HG02798 (cell line): ENCODE data around the gene GNB1L.

Experiments
- ATAC-seq: cut with Tn5 transposase; IDR thresholded peaks from one replicate; pipeline ENCODE4 v1.9.1; 2021; ENCODE audit warnings: mild to moderate bottlenecking; ENCODE audit not compliant: unreplicated experiment, poor library complexity

GNB1L gene

DNA sequence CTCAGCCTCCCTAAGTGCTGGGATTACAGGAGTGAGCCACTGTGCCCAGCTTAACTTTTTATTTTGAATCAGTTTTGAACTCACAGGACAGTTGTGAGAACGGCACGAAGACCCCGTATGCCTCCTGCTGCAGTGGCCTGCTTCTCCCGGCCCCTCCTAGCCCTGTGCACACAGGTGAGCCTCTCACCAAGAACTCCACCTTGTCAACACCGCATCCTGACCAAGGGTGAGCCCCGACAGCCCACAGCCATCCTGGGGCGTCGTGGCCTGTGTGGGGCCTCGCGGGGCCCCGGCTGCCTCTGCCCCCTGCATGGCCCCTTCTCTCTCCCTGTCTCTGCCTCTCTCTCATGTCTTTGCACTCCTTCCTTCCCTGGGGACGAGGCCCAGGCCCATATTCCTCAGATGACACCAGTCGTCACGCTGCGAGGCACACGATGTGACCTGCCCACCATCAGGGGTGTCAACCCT lies 38.8 kb downstream of the GNB1L start:
- ATAC-seq = no peak

DNA sequence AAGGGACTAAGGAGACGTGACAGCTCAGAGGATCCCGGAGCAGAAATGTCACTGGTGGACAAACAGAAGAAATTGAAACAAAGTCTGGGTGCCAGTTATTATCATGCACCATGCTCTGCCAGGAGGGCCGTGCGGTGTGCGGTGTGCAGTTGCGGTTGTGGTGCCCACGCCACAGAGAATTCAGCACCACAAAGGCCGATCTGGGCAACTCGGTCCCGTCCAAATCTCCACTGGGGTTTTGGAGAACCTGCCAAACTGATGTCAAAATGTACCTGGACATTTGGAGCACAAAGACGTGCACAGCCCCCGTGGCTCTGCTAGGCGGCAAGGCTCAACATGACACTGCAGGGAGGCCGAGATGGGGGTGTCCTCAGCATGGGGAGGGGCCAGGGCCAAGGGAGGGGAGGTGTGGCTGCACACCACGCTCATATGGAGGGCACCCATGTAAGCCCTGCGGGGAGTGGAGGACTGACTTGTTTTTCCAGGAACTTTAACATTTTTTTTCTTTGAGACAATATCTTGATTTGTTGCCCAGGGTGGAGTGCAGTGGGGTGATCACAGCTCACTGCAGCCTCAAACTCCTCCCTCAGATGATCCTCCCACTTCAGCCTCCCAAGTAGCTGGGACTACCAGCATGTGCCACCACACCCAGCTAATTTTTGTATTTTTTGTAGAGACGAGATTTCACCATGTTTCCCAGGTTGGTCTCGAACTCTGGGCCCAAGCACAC lies 39.4 kb downstream of the GNB1L start:
- ATAC-seq = no peak

GRCh38 chr22:19814428-19814827 lies 40.2 kb downstream of the GNB1L start:
- no peak for ATAC-seq

GRCh38 chr22:19812910-19813309 lies 41.8 kb downstream of the GNB1L start:
- ATAC-seq = no peak

GRCh38 chr22:19811811-19812771 lies 42.6 kb downstream of the GNB1L start:
- no peak for ATAC-seq

GRCh38 chr22:19811211-19811621 lies 43.5 kb downstream of the GNB1L start:
- no peak for ATAC-seq

GRCh38 chr22:19810381-19811201 lies 44.1 kb downstream of the GNB1L start:
- no peak for ATAC-seq

- ATAC-seq = no peak
Observed at GRCh38 chr22:19809741-19810140, 44.9 kb downstream of the GNB1L start.

GRCh38 chr22:19808873-19809478 lies 45.7 kb downstream of the GNB1L start:
- no peak for ATAC-seq

GRCh38 chr22:19807914-19808872 lies 46.5 kb downstream of the GNB1L start:
- no peak for ATAC-seq

DNA sequence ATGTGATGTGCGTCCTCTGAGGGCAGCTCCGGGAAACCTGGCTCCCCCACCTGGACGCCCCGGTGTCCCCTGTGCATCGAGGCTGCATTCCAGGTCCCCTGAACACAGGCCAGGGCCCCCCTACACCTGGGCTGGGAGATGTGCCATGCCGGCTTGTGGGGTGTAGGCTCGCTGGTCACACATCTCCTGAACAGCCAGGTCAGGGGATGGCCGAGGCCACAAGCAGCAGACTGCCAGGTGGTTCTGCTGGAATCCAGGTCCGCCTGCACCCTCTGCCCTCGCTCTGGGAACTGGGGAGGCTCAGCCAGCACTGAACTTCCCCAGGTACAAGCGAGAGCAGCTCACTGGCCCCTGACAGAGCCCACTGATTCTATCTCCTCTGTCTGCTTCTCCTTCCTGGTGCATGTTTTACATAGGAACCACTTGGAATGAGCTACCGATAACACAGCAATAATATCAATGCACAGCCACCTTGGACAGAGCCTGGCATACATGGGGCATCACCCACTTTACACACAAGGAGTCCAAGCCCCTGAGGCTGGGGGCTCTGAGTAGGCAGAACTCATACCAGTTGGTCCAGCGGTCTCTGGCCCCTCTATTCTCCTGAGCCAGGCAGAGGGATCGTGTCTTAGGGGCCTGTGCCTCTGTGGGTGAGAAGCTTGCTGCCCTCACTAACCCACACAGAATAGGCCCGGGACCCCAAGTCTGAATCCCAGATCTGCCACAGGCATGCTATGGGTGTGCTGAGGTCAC lies 47.3 kb downstream of the GNB1L start:
- no peak for ATAC-seq

DNA sequence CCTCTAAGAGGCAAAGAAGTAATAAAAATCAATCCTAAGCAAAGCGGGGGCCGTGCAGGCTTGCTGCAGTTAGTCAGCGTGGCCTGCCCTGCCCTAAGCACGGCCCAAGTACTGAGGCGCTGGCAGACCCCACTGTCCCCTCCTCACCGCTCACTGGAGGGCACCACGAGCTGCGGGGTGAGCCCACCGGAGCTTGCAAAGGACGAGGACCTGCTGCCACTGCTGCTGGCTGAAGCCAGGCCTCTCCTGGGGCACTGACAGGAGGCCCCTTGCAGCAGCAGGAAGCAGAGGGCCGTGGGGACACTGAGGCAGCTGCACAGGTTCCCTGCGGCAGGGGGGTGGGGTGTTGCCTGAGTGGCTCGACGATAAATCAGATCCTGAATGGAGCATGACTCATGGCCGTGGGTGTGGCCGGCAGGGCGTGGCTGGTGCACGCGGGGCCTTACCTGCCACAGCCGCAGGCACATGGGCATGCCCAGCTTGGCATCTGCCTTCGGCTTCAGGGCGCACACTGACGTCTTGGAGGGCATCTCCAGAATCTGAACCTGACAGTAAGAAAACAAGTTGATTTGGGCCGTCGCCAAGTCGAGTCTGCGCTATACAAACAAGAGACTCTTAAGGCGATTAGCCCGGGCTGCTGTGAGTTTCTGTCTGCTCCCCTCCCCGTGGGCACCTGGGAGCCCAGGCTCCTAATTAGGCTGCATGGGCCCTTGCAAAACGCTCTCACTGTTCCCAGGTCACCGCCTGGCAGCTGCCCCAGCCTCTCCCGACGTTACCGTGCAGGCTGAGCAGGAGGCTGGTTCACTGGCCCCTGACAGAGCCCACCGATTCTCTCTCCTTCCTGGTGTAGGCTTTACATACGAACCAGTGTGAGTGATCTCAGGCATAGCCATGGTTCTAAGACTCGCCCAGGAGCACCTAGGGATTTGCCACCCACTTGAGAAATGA lies 48.2 kb downstream of the GNB1L start:
- no peak for ATAC-seq

DNA sequence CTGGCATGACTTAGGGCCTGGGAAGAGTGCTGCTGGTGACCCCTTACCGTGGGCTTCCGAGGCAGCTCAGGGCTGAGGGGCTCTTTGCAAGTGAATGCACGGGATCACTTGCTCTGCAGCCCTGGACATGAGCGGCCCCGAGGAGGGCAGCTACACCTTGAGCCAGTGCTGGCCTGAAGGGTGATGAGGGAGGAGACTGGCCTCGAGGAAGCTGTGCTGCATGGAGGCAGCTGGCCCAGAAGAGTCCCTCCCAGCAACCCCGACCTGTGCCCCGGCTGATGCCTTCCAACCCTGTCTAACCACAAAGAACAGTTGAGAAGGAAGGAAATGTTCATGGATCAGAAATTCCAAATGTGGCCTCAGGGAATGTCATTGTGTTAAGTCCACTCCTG lies 48.9 kb downstream of the GNB1L start:
- no peak for ATAC-seq

- ATAC-seq = no peak
Observed at GRCh38 chr22:19803736-19804267, 50.9 kb downstream of the GNB1L start.

DNA sequence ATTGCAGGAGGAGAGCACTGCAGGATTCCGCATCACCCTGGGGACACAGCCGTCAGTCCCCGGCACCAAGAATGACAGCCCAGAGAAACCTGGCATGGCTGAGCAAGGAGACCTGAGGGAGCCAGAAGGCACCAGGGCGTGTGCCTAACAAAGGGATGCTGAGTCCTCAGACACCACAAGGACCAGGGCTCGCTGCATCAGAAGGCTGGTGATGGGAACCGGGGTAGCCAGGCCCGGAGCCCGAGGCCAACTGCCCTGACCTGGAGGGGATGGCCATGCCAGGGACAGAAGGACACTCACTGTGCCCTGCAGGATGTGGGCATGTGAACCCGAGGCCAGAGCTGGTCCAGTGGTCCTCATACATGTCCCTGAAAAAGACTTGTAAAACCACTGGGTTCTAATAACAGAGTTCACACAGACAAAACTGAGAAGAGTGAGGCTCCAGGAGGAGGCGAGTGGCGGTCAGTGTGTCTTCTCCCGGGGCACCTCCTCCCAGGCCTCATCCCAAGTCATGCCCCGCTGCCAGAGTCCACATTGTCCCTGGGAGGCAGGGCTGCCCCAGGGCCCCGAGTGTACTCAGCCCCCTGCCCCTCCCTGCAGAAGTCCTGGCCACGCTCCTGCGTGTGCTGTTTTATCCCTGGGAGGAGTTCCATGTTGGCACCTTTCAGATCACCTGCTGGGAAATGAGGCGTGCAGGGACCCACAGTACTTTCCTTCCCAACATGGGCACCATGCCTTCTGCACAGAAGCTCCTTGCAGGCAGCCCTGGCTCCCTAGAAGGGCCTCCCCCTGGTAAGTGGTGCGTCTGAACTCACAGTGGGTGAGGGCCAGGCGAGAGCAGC lies 51.6 kb downstream of the GNB1L start:
- ATAC-seq = no peak
